IMR-90 (cell line): ENCODE measurements around the gene TMEM200A. TPM values are rescaled to one million over a fixed set of nuclear protein-coding genes. Genes with fewer than 3 reads are reported as not detected.

Source experiments
- ATAC-seq: fragments of 200-7000 bp; cut with Tn5 transposase; 2 replicates; pipeline ENCODE4 v1.9.1; 2020; ENCODE audit warnings: low read depth, mild to moderate bottlenecking, moderate library complexity
- BruUV-seq: library from RNA; stranded (reverse); fragments of 400-500 nt; replicated peaks from 2 replicates; lab custom pipeline; 2021; lab: Mats Ljungman, UMichigan
- CTCF ChIA-PET: fragments of 300-600 bp; formaldehyde crosslinking; extraction: SDS; loops from one replicate; lab custom pipeline; 2021; ENCODE audit warnings: antibody characterized with exemption; lab: Yijun Ruan, JAX
- POLR2A ChIA-PET: fragments of 300-600 bp; sonication (Branson Sonifier 250); formaldehyde crosslinking; loops from one replicate; lab custom pipeline; 2022; ENCODE audit warnings: antibody characterized with exemption; ENCODE audit not compliant: unreplicated experiment; lab: Charles Lee
- DNase-seq: peaks from one replicate; pipeline ENCODE4 v3.0.0; 2013
- H2AFZ ChIP-seq: replicated peaks from 2 replicates; pipeline ENCODE3; 2013; ENCODE audit warnings: low read length, mild to moderate bottlenecking; ENCODE audit not compliant: poor library complexity
- H2AK5ac ChIP-seq: 2 replicates; pipeline ENCODE4 v1.6.1; 2013; ENCODE audit warnings: low read depth, low read length, inconsistent platforms
- H2AK9ac ChIP-seq: replicated peaks from 2 replicates; pipeline ENCODE3; 2013; ENCODE audit warnings: mild to moderate bottlenecking, low read depth, low read length, moderate library complexity; ENCODE audit not compliant: poor library complexity
- H2BK120ac ChIP-seq: 2 replicates; pipeline ENCODE4 v1.6.1; 2013; ENCODE audit warnings: low read depth, low read length, inconsistent platforms
- H2BK15ac ChIP-seq: 3 replicates; pipeline ENCODE4 v1.6.1; 2013; ENCODE audit warnings: low read depth, low read length, inconsistent platforms
- H2BK20ac ChIP-seq: 2 replicates; pipeline ENCODE4 v1.6.1; 2013; ENCODE audit warnings: low read depth, mild to moderate bottlenecking, inconsistent platforms, low read length, moderate library complexity
- H2BK5ac ChIP-seq: 2 replicates; pipeline ENCODE4 v1.6.1; 2013; ENCODE audit warnings: mild to moderate bottlenecking, low read depth, low read length, inconsistent platforms; ENCODE audit not compliant: poor library complexity, severe bottlenecking
- H3K14ac ChIP-seq: replicated peaks from 2 replicates; pipeline ENCODE4 v1.6.1; 2013; ENCODE audit warnings: low read depth, low read length, inconsistent platforms
- H3K18ac ChIP-seq: 2 replicates; pipeline ENCODE4 v1.6.1; 2013; ENCODE audit warnings: low read depth, low read length, control low read depth
- H3K23ac ChIP-seq: 2 replicates; pipeline ENCODE4 v1.6.1; 2013; ENCODE audit warnings: low read depth, low read length, inconsistent platforms
- H3K27ac ChIP-seq: 2 replicates; pipeline ENCODE4 v1.5.1; 2013; ENCODE audit warnings: mild to moderate bottlenecking, control low read depth, low read length; ENCODE audit not compliant: insufficient read depth
- H3K27me3 ChIP-seq: 2 replicates; pipeline ENCODE4 v1.6.1; 2013; ENCODE audit warnings: low read length; ENCODE audit not compliant: control insufficient read depth, insufficient read depth
- H3K36me3 ChIP-seq: 2 replicates; pipeline ENCODE4 v1.6.1; 2013; ENCODE audit warnings: low read length, mixed read lengths; ENCODE audit not compliant: control insufficient read depth, insufficient read depth
- H3K4ac ChIP-seq: 2 replicates; pipeline ENCODE4 v1.6.1; 2013; ENCODE audit warnings: low read depth, low read length, inconsistent platforms
- H3K4me1 ChIP-seq: 2 replicates; pipeline ENCODE4 v1.6.1; 2013; ENCODE audit warnings: low read length, mixed read lengths; ENCODE audit not compliant: control insufficient read depth, insufficient read depth
- H3K4me2 ChIP-seq: 2 replicates; pipeline ENCODE4 v1.6.1; 2013; ENCODE audit warnings: low read depth, mild to moderate bottlenecking, control low read depth, low read length, moderate library complexity
- H3K4me3 ChIP-seq: 2 replicates; pipeline ENCODE4 v1.5.1; 2013; ENCODE audit warnings: low read depth, mild to moderate bottlenecking, control low read depth, low read length, moderate library complexity; ENCODE audit not compliant: insufficient read depth
- H3K56ac ChIP-seq: 2 replicates; pipeline ENCODE4 v1.6.1; 2013; ENCODE audit warnings: low read length, inconsistent platforms; ENCODE audit not compliant: insufficient read depth; ENCODE audit errors: extremely low read depth
- H3K79me1 ChIP-seq, 2 experiments: 2 replicates each; pipeline ENCODE4 v1.6.1; 2013; ENCODE audit warnings: low read length in 2 of 2, inconsistent platforms in 1 of 2, low read depth in 1 of 2
- H3K9ac ChIP-seq: 2 replicates; pipeline ENCODE4 v1.6.1; 2013; ENCODE audit warnings: low read depth, low read length, control low read depth
- H3K9me1 ChIP-seq: 2 replicates; pipeline ENCODE4 v1.6.1; 2013; ENCODE audit warnings: low read length, inconsistent platforms; ENCODE audit not compliant: insufficient read depth
- H3K9me3 ChIP-seq: 2 replicates; pipeline ENCODE4 v1.6.1; 2013; ENCODE audit warnings: low read length; ENCODE audit not compliant: control insufficient read depth, insufficient read depth
- H4K20me1 ChIP-seq: 2 replicates; pipeline ENCODE4 v1.6.1; 2013; ENCODE audit warnings: low read length, inconsistent platforms; ENCODE audit not compliant: insufficient read depth
- H4K5ac ChIP-seq: 2 replicates; pipeline ENCODE4 v1.6.1; 2013; ENCODE audit warnings: mild to moderate bottlenecking, low read depth, low read length, control low read depth
- H4K8ac ChIP-seq, 2 experiments: 2 replicates each; pipeline ENCODE4 v1.6.1; 2013; ENCODE audit warnings: low read depth in 2 of 2, low read length in 2 of 2, control low read depth in 1 of 2, inconsistent platforms in 1 of 2
- H4K91ac ChIP-seq: 2 replicates; pipeline ENCODE4 v1.6.1; 2013; ENCODE audit warnings: low read depth, low read length, inconsistent platforms; ENCODE audit not compliant: insufficient read depth
- CHD1 ChIP-seq: IDR thresholded peaks from 2 replicates; pipeline ENCODE4 v1.6.1; 2012; ENCODE audit warnings: low read depth, low read length, improper control_type of control experiment
- WGBS, 2 experiments: methylation state at CpG; one replicate each; pipeline versions ENCODE4 v1.1.5 to v1.1.7; 2013; ENCODE audit warnings: missing lambda C conversion rate in 2 of 2; ENCODE audit not compliant: insufficient read length in 1 of 2; ENCODE audit errors: extremely low coverage in 2 of 2; 5-methylcytosine and 5-hydroxymethylcytosine counted together
- dilution Hi-C: fragments of 300-500 bp; cut with HindIII; formaldehyde crosslinking; loops from one replicate; pipeline ENCODE4 v1.14.3; 2018; ENCODE audit warnings: low sequenced_read_pairs; ENCODE audit not compliant: unreplicated experiment
- in situ Hi-C: fragments of 300-500 bp; cut with MboI; formaldehyde crosslinking; loops from 3 replicates; pipeline ENCODE4 v1.14.3; 2019; ENCODE audit warnings: low sequenced_read_pairs, inconsistent platforms, mixed read lengths
- intact Hi-C: fragments of 100-400 bp; cut with micrococcal nuclease; formaldehyde crosslinking; loops from 2 replicates; pipeline ENCODE4 v1.10.0; 2022
- polyA plus RNA-seq, 3 experiments: library from polyadenylated mRNA; depleted of rRNA; stranded (reverse); fragments of >200 nt; gene quantifications; 2 replicates each; pipeline ENCODE4 v1.2.3, GENCODE V29; 2012; ENCODE audit warnings: low replicate concordance in 1 of 3
- total RNA-seq: library from RNA; depleted of rRNA; stranded (reverse); fragments of >200 nt; gene quantifications from 2 replicates; pipeline ENCODE4 v1.2.3, GENCODE V29; 2012

Gene TMEM200A
- total and polyA plus RNA-seq, 2 of the 4 experiments (the other 2 are of a cell fraction), result 22.8 to 37.1 TPM

DNA sequence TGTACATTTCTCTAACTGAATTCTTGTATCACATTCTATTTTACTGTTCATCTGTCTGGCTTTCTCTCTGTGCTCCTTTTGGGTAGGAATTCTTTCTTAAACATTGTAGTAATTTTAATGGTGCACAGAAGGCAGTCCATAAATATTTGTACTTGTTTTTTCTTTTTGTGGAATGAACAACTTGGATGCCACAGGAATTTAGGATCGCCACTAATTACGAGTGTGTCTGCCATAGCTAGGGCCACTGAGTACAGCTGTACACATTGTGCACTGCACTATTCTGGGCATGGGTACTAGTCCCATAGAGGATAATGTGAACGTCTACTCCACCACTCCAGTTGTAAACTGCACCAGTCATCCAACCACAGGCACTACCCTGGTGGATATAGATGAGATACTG lies 39.3 kb upstream of the TMEM200A start:
- H3K79me1 ChIP-seq, result no peaks in the 10 kb centered on the region; a peak in 1 of 4 replicates
- intact Hi-C loops, result loop anchor here (10.0 kb wide), 1 partner anchor 838 kb away; no protein-coding TSS in a partner anchor

More for the DNA sequence above, 39.3 kb upstream of the TMEM200A start:
- no peak overlapping the region for H3K27ac ChIP-seq
- no peaks in the 10 kb centered on the region for H3K9me3 ChIP-seq
- no peak overlapping the region for H3K9ac ChIP-seq
- H4K20me1 ChIP-seq, result no peaks in the 10 kb centered on the region
- no TSS peak for BruUV-seq
- no peak overlapping the region for H3K23ac ChIP-seq
- no peaks in the 10 kb centered on the region for H3K36me3 ChIP-seq
- no peak overlapping the region for H4K5ac ChIP-seq
- H4K8ac ChIP-seq, result no peak overlapping the region
- ATAC-seq, result peak; percentile 16
- H2BK15ac ChIP-seq, result no peak overlapping the region
- H2BK120ac ChIP-seq, result no peak overlapping the region
- no peak overlapping the region for H3K4me3 ChIP-seq
- H2BK20ac ChIP-seq, result no peak overlapping the region
- WGBS, 2 experiments, result no CpG with 5 or more reads among the region's 3 CpGs
- H2AFZ ChIP-seq, result no peak overlapping the region
- H3K18ac ChIP-seq, result no peak overlapping the region
- H2AK5ac ChIP-seq, result 0 out of 2 replicates have a peak overlapping the region, but pooled peaks have one; percentile 0
- H2AK9ac ChIP-seq, result no peak overlapping the region
- ChIA-PET CTCF (interaction anchor here (1.1 kb wide), 1 partner anchor 372 kb away, joined by 3 read pairs; no protein-coding TSS in a partner anchor), POLR2A (no interaction called here)
- TF ChIP-seq CHD1, result no peak
- H3K14ac ChIP-seq, result no peak overlapping the region
- no peak overlapping the region for H3K4me2 ChIP-seq
- peaks cover 1% of the 10 kb centered on the region; the same call in 1 of the 2 replicates for H3K4me1 ChIP-seq
- H3K27me3 ChIP-seq, result no peaks in the 10 kb centered on the region; the same call in 1 of the 2 replicates
- dilution Hi-C loops (no loop called here), in situ Hi-C loops (no loop called here)
- no peak overlapping the region for H3K4ac ChIP-seq
- no peak overlapping the region for H2BK5ac ChIP-seq
- DNase-seq, result no peak
- no peak overlapping the region for H3K56ac ChIP-seq
- H4K91ac ChIP-seq, result no peak overlapping the region
- H3K9me1 ChIP-seq, result no peaks in the 10 kb centered on the region
